Ramos (cell line): Measurements from ENCODE around the gene PDZD7.

Source experiments
- in situ Hi-C: fragments of 300-500 bp; cut with MboI; formaldehyde crosslinking; loops from one replicate; pipeline ENCODE4 v1.14.3; 2022; ENCODE audit warnings: low sequenced_read_pairs; ENCODE audit not compliant: unreplicated experiment

The PDZD7 gene

DNA sequence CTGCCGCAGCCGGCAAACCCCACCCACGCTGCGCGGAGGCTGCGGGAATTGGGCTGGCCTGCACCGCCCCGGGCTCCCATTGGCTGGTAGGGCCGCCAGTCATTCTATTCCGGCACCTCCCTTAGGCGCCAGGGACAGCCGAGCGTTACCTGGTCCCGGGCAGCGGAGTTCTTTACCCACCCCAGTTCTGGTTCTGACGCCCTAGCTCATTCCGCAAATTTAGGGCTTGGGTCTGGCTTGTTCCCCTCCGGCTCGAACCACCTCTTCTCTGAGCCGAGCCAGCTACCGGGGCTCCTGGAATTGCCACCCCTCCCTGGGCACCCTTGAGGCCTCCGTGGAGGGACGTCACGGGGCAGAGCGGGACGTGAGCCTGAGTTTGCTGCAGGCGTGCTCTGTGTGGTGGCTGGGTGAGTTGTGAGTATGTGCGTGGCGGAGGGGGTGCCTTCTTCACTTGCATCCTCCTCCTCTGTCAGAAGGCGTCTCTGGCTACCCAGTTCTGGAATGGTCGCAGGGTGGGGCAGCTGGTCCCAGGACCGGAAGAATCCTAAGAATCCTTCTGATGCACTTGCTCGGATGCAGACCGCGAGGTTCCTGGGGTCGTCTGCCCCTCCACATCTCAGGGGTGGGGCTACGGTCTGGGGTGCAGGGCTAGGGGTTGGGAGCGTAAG, at the start of gene PDZD7, which contains the start of gene SFXN3:
Gene PDZD7, minus strand, starts transcription at position 2 of the 668 bp plus-strand sequence. CDS start 910 bp downstream, outside the sequence.
Gene SFXN3, plus strand, starts transcription at position 107 of the 668 bp plus-strand sequence. CDS start 3,461 bp downstream, outside the sequence.
- in situ Hi-C loops, result no loop called here

DNA sequence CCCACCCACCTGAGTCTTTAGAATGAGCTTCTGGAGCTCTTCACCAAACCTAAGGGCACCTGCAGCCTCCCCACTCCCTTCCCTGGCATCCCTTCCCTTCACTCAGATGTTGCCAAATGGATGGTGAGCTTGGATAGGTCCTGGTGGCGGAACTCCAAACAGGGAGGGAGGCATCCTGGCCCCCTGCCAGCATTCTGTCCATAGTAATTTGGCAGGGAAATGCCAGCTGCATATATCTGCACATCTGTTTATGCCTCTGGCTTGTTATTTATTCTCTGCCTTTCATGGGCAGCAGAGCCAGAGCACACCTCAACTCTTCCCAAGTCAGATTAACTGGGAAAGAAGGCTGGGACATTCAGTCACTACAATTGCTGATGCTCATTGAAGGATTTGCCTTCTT, 48.9 kb upstream of the PDZD7 start:
- in situ Hi-C loops, result no loop called here

DNA sequence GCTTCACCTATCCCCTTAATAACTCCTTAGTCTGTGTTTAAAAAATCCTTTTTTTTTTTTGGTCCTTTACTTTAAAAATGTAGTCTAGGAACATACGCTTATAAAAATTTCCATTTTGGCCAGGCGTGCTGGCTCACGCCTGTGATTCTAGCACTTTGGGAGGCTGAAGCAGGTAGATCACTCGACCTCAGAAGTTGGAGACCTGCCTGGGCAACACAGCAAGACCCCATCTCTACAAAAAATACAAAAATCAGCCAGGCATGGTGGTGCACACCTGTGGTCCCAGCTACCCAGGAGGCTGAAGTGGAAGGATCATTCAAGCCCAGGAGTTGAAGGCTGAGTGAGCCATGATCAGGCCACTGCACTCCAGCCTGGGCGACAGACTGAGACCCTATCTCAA, 45.7 kb upstream of the PDZD7 start:
- in situ Hi-C loops, result no loop called here

DNA sequence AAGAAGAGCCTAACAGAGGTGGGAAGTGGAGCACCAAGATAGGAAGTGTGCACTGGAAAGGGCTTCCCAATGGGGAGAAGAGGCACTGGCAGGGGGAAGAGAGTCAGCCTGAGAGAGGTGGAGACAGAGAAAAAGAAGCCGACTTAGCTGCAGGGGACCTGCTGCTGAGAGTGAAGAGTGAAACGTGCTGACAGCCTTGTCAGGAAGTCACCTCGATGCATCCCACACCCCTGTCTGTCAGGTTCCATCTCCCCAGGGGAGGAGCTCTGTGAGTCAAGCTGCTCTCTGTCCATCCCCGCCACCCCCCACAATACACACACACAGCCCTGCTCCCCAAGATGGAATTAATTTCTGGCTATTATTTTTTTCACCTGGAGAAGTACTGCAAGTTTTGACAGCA, 44.8 kb upstream of the PDZD7 start:
- in situ Hi-C loops, result no loop called here

DNA sequence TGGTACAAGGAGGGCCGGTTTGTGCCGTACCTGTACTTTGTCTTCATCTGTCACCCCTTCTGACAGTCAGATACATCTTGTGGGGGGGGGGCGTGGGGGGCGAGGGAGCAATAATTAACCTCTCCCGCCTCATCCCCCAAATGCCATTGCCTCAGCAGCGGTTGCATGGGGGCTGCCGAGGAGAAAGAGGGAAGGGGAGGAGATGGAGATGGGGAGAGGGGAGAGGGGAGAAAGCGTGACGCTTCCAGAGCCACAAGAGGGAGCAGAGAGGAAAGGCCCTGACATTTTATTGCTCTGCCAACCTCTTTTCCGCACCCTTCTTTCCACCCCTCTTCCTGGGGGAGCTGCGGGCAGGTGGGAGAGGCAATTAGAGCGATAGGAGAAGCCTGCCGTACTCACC, 42.7 kb upstream of the PDZD7 start:
- in situ Hi-C loops, result no loop called here

DNA sequence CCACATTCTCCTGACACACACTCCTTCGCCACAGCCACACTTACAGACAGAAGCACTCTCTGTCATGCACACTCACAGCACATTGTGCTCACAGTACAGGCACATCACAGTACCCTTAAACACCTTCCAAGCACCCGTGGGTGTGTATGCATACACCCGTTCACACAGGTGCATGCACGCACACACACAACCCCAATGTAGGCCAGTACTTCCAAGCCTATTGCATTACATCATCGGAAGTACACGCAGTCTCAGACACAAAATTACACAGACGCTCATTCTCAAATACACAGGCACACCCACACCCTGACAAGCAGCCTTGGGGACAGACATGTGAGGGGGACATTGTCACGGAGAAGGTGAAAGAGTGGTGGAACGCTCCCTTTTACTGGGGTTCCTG, 42.0 kb upstream of the PDZD7 start:
- in situ Hi-C loops, result no loop called here

DNA sequence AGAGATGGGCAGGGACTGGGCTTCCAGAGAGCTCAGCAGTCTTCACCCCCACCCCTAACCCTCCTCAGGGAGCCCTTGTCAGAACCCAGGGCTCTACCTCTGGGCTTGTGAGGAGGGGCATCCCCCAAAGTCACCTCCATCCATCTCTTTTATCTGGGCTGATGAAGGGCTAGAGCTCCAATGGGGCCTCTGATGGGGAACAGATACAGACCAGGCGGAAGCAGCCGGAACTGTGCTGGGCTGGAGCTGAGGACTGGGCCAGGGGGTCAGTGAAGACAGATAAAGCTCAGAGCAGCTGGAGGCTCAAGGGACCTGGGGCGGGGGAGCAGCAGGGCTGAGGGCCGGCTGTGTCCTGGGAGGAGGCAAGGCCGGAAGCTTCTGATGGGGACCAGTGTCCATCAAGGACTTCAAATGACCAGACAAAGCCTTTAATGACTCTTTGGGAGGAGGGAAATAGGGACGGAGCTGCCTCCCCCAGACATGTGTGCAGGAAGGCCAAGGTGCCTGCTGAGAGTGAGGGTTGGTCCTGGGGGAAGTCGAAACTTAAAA, 41.0 kb upstream of the PDZD7 start:
- in situ Hi-C loops, result no loop called here

DNA sequence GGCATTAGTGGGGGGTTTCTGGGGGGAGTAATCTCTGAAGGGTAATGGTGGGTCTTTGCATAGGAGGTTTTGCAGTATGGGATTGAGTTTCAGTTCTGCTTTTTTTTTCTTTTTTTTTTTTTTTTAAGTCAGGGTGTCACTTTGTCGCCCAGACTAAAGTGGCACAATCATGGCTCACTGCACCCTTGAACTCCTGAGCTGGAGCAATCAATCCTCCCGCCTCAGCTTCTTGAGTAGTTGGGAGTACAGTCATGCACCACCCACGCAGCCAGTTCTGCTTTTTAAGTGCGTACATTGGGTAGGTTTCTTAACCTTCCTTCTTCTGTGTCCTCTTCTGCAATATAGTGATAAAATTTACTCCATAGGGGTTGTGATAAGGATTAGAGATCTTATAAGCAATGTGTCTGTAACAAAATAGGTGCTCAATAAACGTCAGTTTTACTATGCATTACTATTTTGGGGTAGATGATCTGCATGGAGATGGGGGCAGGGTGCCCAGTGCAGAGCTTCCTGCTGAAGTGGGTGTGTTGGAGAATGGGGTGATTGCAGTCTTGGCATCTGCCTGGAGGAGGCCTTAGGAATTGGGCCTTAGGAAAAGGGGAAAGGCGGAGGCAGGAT, 40.4 kb upstream of the PDZD7 start:
- in situ Hi-C loops, result no loop called here

DNA sequence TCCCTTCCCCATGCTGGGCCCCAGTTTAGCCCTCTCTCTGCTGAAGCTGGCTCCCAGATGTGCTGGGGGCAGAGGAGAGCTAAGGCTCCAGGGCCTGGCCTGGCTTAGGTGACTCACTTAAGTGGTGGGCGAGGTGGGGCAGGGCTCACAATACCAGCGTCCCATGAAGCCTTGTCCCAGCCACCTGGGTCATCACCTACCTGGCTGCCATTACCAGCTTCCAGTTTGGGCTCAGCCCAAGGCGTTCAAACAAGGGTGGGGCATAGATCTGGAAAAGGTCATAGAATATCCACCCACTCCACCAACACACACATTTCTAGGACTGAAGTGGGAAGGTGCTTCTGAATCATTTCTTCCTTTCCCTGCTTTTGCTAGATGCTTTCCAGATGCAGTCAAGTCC, 39.2 kb upstream of the PDZD7 start:
- in situ Hi-C loops, result no loop called here

DNA sequence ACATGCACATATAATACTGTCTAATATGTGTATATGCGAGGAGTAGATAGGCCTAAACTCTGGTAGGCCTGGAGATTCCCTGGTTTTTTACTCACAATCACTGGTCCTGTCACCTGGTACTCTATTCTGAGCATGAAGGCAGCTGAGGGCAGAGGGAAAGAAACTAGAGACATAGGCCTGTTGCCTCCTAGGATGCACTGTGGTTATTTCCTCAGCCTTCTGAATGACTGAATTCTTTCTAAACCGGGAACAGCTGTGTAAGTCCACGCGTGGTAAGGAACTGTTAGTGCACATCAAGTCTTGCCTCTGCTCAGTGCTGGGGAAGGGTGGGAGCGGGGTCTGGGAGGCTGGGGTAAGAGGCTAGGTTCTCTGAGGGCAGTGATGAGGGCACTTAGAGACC, 38.5 kb upstream of the PDZD7 start:
- in situ Hi-C loops, result no loop called here

DNA sequence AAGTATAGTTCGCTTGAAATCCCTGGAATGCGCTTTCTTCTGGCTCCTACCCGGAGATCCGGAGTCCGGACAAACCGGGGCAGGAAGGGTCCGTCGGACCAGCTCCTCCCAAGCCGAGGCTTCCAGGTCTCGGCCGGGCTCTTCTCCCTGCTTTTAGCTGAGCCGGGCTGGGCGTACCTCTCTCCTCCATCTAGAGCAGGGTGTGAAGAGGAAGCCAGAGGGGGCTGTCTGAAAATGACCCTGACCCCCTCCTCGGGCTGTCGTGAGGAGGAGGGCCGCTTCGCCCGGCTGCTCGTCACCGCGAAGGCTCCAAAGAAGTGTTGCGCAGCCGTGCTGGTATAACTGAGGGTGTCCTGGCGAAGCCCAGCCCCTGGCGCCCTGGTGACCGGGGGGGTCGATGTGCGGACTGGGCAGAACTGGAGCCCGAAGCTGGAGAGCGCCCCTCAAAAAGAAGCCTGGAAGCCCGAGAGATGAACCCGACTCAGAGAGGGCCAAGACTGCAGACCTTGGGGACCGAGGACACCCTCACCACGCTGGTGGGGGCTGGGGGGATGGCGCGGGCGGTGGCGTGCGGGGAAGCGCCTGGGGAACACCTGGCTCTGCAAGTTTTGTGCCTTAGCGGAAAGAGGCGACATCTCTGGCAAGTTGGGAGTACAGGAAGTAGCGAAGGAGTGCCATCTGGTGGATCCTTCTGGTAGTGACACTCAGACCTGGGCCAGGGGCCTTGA, 36.6 kb upstream of the PDZD7 start:
- in situ Hi-C loops, result no loop called here

DNA sequence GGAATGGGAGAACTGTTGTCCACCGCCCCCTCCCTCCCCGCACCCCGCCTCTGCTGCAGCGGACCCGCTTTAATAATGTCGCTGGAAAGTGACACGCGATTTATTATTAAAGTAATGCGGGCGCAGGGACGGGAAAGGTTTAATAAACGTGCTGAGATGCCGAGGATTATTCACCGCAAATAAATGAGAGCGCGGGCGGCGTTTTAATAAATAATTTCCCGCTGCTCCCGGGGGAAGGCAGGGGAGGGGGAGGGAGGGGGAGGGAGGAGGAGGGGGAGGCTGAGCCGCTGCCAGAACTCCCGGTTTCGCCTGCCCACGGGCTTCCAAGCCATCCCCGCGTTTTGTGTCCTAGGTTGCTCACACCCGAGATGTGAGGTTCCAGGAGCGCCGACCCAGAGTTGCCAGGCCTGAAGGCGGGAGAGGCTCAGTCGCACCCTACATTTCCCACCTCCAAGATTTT, 36.0 kb upstream of the PDZD7 start:
- in situ Hi-C loops, result no loop called here

DNA sequence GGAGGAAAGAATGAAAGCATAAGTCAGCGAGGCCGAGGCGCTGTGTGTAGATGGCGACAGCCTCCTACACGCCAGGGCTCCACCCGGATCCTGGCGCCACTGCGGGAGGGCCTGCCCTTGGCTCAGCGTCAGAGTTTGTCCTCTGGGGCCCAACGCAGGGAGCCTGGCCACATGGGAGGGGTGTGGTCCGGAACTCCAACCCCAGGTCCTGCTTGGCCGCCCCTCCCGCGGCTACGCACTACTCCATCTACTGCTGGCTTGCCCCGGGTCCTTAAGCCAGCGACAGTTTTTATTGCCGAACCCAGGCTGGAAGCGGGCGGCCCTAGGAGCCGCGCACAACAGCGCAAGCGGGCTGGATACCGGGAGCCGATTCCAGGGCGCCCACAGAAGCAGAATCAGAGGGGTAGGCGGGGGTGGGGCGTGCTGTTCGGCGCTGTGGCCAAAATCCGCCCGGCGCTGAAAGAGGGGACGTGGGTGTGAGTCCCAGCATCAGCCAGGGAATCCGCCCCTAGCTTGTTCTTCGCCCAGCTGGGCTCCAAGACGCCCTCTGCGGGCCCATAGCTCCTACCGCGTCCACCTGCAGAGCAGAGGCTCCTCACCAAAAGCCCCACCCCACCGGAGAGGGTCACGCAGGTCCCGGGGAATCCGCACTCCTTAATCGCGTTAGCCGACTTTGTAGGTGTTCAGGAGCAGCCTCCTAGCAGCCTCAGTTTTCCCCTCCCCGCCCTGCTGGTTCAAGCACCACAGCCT, 35.4 kb upstream of the PDZD7 start:
- in situ Hi-C loops, result no loop called here

DNA sequence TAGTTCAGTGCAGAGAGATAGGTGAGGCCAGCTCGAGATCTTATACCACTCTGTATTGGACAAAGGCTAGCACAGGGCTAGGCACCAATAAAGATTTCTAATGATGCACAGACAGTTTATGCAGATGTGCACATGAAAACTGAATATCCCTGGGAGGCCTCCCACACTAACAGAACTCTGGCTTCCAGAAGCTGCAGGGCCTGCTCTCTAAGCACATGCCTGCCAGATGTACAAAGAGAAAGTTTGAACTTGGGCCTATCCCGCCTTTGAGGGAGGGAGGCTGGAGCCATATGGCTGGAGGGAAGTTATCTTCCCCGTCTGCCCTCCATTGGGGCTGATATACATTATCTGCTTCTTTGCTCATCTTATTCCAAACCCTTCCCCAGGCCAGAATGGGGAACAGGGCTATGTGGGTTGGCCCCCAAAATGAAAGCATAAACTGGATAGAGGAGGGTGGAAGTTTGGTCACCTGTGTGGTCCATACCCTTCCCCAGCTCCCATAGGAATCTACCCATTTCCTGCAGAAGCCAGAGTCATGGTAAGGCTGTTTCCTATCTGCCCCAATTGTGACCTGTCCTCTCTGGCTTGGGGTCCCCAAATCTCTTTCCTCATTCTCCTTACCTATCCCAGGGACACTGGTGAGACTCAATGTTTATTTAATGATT, 34.7 kb upstream of the PDZD7 start:
- in situ Hi-C loops, result no loop called here

DNA sequence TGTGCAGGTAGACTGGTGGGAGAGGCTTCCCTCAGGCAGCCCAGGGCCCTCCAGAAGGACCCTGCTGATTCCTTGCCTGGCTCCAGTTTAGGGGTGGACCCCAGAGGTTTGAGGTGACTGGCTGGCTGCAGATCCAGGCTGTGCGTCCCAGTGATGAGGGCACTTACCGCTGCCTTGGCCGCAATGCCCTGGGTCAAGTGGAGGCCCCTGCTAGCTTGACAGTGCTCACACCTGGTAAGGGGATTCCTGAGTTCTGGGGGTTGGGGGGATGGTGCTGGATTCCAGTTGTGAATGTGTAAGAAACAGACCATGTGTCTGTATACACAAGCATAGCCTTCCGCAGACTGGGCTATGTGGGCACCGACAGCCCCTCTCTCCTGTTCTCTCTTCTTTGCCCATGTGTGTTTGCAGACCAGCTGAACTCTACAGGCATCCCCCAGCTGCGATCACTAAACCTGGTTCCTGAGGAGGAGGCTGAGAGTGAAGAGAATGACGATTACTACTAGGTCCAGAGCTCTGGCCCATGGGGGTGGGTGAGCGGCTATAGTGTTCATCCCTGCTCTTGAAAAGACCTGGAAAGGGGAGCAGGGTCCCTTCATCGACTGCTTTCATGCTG, 33.6 kb upstream of the PDZD7 start:
- in situ Hi-C loops, result no loop called here

DNA sequence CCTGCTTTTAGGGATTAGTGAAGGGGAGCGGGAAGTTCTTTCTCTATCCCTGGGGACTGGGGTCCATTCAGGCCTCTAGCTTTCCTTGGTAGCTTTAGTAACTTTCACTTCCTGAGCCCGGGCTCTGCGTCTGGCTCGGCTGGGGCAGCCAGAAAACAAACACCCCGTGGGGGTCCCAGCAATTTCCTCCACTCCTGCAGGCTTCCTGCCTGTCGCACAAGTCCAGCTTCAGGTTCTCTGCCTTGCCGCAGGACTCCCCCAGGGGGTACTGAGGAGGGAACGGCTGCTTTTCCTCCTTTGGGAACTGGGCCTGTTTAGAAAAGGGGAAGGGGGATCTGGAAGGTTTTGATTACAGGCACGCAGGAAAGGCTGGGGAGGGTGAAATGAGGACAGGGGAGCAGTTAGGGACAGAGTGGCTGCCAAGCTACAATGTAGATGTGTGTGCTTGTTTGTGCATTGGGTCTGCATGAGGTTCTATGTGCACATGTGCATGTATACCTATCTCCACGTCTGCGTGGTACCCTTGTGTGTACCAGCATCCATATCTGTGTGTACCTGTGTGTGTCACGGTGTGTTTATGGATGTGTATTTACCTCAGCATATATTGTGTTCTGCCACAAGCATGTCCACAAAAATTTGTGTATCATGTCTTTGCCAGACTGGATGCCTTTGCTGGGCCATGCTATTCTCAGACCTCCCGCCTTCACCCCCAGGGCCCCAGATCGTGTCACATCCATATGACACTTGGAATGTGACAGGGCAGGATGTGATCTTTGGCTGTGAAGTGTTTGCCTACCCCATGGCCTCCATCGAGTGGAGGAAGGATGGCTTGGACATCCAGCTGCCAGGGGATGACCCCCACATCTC, 32.9 kb upstream of the PDZD7 start:
- in situ Hi-C loops, result no loop called here

DNA sequence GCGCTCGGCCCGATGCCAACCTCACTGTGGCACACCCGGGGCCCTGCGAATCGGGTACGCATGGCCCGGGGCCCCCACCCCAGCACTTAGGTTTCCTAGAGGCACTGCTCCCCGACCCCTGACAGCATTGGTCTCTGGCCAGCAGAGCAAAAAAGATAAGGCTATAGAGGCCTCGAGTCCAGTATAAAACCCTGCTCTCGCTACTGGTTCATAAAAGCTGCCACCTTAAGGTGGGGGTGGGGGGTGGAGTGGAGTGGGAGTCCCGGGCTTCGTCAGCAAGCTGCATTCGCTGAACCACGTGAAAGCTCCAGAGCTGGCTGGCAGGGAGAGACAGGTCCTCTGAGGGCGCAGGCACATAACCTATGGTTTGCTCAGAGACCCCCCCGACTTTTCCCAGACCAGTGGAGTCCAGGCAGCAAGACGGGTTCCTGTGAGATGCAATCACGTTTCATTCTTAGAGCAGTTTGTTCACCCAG, 32.2 kb upstream of the PDZD7 start:
- in situ Hi-C loops, result no loop called here
